ENCODE measurements around the gene CDC42BPB.

The CDC42BPB gene

DNA sequence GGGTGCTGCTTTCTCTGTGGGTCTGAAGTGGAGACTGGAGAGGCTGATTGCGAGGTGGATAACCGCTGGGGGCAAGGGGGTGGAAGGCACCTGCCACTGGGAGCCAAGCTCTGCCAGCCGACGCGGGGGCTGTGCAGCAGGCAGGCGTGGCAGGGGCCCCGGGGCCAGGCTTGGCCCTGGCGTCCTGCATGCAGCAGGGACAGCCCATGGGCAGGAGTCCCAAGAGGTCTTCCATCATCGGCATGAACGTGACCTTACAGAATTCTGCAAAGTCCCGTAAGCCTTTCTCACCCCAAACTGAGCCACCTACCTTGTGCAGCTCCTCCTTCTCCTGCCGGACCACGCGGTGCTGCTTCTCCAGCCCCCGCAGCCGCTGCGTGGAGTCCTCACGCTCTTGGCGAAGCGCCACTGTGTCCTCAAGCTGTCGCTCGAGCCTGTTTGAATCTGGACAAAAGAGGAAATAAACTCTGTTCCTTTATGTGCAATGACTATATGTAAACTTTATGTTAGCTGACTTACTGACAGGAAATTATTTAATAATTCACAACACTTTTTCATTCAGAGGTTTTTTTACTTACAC lies 83.6 kb downstream of the CDC42BPB start:
- CTCF ChIA-PET = interaction anchor here (0.5 kb wide), 1 partner anchor 130 kb away, joined by 3 read pairs; no protein-coding TSS in a partner anchor
- Histone ChIP-seq H3K4me1 (ENCODE audit: control insufficient read depth, insufficient read depth, low read length) (no peaks in the 10 kb centered on the region), H3K9me3 (ENCODE audit: control insufficient read depth, insufficient read depth, low read depth, low read length) (no peaks in the 10 kb centered on the region), H3K36me3 (ENCODE audit: control insufficient read depth in 2 of 2, insufficient read depth in 1 of 2, low read length in 2 of 2) (peaks cover 17 to 90% of the 10 kb centered on the region in 2 experiments), H3K4me3 (ENCODE audit: low read depth, low read length) (no peak overlapping the region), H3K27ac (ENCODE audit: extremely low read depth, low read depth, low read length) (no peak overlapping the region)
- TF ChIP-seq, protein P1, sequence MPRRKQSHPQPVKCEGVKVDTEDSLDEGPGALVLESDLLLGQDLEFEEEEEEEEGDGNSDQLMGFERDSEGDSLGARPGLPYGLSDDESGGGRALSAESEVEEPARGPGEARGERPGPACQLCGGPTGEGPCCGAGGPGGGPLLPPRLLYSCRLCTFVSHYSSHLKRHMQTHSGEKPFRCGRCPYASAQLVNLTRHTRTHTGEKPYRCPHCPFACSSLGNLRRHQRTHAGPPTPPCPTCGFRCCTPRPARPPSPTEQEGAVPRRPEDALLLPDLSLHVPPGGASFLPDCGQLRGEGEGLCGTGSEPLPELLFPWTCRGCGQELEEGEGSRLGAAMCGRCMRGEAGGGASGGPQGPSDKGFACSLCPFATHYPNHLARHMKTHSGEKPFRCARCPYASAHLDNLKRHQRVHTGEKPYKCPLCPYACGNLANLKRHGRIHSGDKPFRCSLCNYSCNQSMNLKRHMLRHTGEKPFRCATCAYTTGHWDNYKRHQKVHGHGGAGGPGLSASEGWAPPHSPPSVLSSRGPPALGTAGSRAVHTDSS (tag by site-specific recombination; IDR thresholded peaks at IDR 0.05) = no peak
- TF ChIP-seq, protein P2, sequence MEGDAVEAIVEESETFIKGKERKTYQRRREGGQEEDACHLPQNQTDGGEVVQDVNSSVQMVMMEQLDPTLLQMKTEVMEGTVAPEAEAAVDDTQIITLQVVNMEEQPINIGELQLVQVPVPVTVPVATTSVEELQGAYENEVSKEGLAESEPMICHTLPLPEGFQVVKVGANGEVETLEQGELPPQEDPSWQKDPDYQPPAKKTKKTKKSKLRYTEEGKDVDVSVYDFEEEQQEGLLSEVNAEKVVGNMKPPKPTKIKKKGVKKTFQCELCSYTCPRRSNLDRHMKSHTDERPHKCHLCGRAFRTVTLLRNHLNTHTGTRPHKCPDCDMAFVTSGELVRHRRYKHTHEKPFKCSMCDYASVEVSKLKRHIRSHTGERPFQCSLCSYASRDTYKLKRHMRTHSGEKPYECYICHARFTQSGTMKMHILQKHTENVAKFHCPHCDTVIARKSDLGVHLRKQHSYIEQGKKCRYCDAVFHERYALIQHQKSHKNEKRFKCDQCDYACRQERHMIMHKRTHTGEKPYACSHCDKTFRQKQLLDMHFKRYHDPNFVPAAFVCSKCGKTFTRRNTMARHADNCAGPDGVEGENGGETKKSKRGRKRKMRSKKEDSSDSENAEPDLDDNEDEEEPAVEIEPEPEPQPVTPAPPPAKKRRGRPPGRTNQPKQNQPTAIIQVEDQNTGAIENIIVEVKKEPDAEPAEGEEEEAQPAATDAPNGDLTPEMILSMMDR (tag by site-specific recombination; IDR thresholded peaks at IDR 0.05) = no peak
- no peak for TF ChIP-seq ZFP3 (tag by site-specific recombination; IDR thresholded peaks at IDR 0.05; ENCODE audit: low read depth)
- TF ChIP-seq ZNF837 (tag by site-specific recombination; IDR thresholded peaks at IDR 0.05) = no peak
- no peak for TF ChIP-seq EGR2 (tag by site-specific recombination; IDR thresholded peaks at IDR 0.05; ENCODE audit: low read depth)
- TF ChIP-seq ZNF548 (tag by site-specific recombination; IDR thresholded peaks at IDR 0.05) = no peak
- TF ChIP-seq, protein P3, sequence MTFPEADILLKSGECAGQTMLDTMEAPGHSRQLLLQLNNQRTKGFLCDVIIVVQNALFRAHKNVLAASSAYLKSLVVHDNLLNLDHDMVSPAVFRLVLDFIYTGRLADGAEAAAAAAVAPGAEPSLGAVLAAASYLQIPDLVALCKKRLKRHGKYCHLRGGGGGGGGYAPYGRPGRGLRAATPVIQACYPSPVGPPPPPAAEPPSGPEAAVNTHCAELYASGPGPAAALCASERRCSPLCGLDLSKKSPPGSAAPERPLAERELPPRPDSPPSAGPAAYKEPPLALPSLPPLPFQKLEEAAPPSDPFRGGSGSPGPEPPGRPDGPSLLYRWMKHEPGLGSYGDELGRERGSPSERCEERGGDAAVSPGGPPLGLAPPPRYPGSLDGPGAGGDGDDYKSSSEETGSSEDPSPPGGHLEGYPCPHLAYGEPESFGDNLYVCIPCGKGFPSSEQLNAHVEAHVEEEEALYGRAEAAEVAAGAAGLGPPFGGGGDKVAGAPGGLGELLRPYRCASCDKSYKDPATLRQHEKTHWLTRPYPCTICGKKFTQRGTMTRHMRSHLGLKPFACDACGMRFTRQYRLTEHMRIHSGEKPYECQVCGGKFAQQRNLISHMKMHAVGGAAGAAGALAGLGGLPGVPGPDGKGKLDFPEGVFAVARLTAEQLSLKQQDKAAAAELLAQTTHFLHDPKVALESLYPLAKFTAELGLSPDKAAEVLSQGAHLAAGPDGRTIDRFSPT (tag by site-specific recombination; IDR thresholded peaks at IDR 0.05) = no peak
- TF ChIP-seq, protein P4, sequence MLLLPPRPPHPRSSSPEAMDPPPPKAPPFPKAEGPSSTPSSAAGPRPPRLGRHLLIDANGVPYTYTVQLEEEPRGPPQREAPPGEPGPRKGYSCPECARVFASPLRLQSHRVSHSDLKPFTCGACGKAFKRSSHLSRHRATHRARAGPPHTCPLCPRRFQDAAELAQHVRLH (tag by site-specific recombination; IDR thresholded peaks at IDR 0.05) = no peak
- TF ChIP-seq ZNF239 (tag by site-specific recombination; IDR thresholded peaks at IDR 0.05) = no peak
- TF ChIP-seq ZNF670 (tag by site-specific recombination; IDR thresholded peaks at IDR 0.05; ENCODE audit: low read depth) = no peak
- TF ChIP-seq ZNF621 (tag by site-specific recombination; IDR thresholded peaks at IDR 0.05) = no peak
- TF ChIP-seq OSR2 (tag by site-specific recombination; IDR thresholded peaks at IDR 0.05) = no peak
- TF ChIP-seq GLIS2 (tag by site-specific recombination; IDR thresholded peaks at IDR 0.05) = no peak
- no peak for TF ChIP-seq ZNF211 (tag by site-specific recombination; IDR thresholded peaks at IDR 0.05; ENCODE audit: low read depth)
- TF ChIP-seq ZNF530 (tag by site-specific recombination; IDR thresholded peaks at IDR 0.05; ENCODE audit: low read depth) = no peak
- TF ChIP-seq ZNF629 (tag by site-specific recombination; IDR thresholded peaks at IDR 0.05) = no peak
- TF ChIP-seq, protein P5, sequence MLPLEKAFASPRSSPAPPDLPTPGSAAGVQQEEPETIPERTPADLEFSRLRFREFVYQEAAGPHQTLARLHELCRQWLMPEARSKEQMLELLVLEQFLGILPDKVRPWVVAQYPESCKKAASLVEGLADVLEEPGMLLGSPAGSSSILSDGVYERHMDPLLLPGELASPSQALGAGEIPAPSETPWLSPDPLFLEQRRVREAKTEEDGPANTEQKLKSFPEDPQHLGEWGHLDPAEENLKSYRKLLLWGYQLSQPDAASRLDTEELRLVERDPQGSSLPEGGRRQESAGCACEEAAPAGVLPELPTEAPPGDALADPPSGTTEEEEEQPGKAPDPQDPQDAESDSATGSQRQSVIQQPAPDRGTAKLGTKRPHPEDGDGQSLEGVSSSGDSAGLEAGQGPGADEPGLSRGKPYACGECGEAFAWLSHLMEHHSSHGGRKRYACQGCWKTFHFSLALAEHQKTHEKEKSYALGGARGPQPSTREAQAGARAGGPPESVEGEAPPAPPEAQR (tag by site-specific recombination; IDR thresholded peaks at IDR 0.05) = no peak
- no peak for TF ChIP-seq ZEB2 (tag by site-specific recombination; IDR thresholded peaks at IDR 0.05)
- POLR2A ChIA-PET = no interaction called here
